ENCODE data around the gene PIWIL4. TPM values are rescaled to one million over a fixed set of nuclear protein-coding genes. Genes with fewer than 3 reads are reported as not detected.

PIWIL4 gene
- total RNA-seq = 0.82 and 1.4 TPM in 2 replicates

GRCh38 chr11:94567181-94567670 lies at the start of gene PIWIL4:
PIWIL4 (plus strand) TSS chr11:94567368; CDS start chr11:94567519, 151 bp downstream.

GRCh38 chr11:94543695-94544645 lies 23.2 kb upstream of the PIWIL4 start, which contains the start of gene FUT4:
FUT4 (plus strand) TSS chr11:94543921; CDS start chr11:94544134, 213 bp downstream.

Other genes with a start within 250 kb of the PIWIL4 start
- gene GPR83, start 165.9 kb upstream of the PIWIL4 start, total RNA-seq = not detected in 2 replicates
- gene MRE11, start 73.5 kb upstream of the PIWIL4 start, total RNA-seq = 5.6 and 6.6 TPM in 2 replicates
- 9.0 and 11.3 TPM in 2 replicates for gene ANKRD49, start 73.4 kb upstream of the PIWIL4 start, total RNA-seq
- not detected in 2 replicates for gene C11orf97, start 54.9 kb upstream of the PIWIL4 start, total RNA-seq
- gene FUT4, start 23.4 kb upstream of the PIWIL4 start, total RNA-seq = 4.0 and 5.1 TPM in 2 replicates
- gene AMOTL1, start 201.0 kb downstream of the PIWIL4 start, total RNA-seq = 17.8 and 25.3 TPM in 2 replicates

All from pericardium fibroblast (primary cell).